Measurements from ENCODE around the gene UBE2U. TPM values are rescaled to one million over a fixed set of nuclear protein-coding genes. Genes with fewer than 3 reads are reported as not detected.

The UBE2U gene
- total and polyA plus RNA-seq, 2 of the 8 experiments (the other 6 are each of a cell fraction or from before 2014, with no cell fraction given), result not detected

GRCh38 chr1:64280001-64280400 lies 76.6 kb downstream of the UBE2U start (continued):
- no peak for TF ChIP-seq E2F6 (IDR thresholded peaks at IDR 0.05)
- TF ChIP-seq ATF3 (IDR thresholded peaks at IDR 0.05; ENCODE audit: insufficient read depth, low read depth, low read length), result no peak
- no peak for TF ChIP-seq CHD1 (IDR thresholded peaks at IDR 0.05; ENCODE audit: low read depth, low read length)
- no peak for TF ChIP-seq POLR2A (IDR thresholded peaks at IDR 0.05; ENCODE audit: control extremely low read depth in 1 of 2, low read depth in 2 of 2, low read length in 2 of 2)
